Gastroesophageal sphincter (tissue), 3 donors: ENCODE results near the gene STARD6.

Source experiments
- CTCF ChIP-seq, 4 experiments: fragments of 200-600 bp in 2 of 4; fragments of 450-650 bp in 2 of 4; sonication (generic) in 1 of 4; IDR thresholded peaks; one replicate each; pipeline ENCODE4 v1.5.1; 2017 to 2019; ENCODE audit warnings: antibody characterized with exemption in 4 of 4, mild to moderate bottlenecking in 2 of 4, moderate library complexity in 2 of 4
- EP300 ChIP-seq: sonication (generic); formaldehyde crosslinking; IDR thresholded peaks from one replicate; pipeline ENCODE4 v1.6.1; 2017; ENCODE audit warnings: antibody characterized with exemption, mild to moderate bottlenecking
- POLR2A ChIP-seq, 2 donors: fragments of 450-650 bp; IDR thresholded peaks; one replicate each; pipeline ENCODE4 v1.6.1; 2017; ENCODE audit warnings: antibody characterized with exemption in 2 of 2, mild to moderate bottlenecking in 2 of 2, moderate library complexity in 1 of 2

DNA sequence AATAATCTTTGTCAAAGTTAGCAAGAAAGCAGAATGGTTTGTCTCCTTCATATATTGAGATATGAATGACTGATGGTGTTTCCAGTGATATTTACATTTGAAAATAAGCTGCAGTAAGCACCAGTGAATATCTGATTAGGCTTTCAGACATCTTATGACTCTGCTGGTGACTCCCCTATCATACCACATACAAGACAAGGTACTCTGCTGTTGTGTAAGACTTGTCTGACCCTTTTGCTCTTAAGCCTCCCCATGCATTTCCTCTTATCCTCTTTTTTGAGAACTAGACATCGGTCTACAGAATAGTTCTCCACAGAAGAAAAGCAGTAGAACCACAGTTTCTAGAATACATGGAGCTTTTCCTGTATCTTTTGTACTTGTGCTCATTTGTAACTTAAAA, 79.0 kb downstream of the STARD6 start:
- TF ChIP-seq CTCF (IDR thresholded peaks at IDR 0.05): no peak
- TF ChIP-seq POLR2A (IDR thresholded peaks at IDR 0.05): no peak
- no peak for TF ChIP-seq EP300
